ENCODE data around the gene GNB1. TPM values are rescaled to one million over a fixed set of nuclear protein-coding genes. Genes with fewer than 3 reads are reported as not detected.

Gene GNB1
- total and polyA plus RNA-seq, 9 of the 15 experiments (the other 6 are each of a cell fraction or from before 2014, with no cell fraction given), result 34.3 to 388 (median 114) TPM

DNA sequence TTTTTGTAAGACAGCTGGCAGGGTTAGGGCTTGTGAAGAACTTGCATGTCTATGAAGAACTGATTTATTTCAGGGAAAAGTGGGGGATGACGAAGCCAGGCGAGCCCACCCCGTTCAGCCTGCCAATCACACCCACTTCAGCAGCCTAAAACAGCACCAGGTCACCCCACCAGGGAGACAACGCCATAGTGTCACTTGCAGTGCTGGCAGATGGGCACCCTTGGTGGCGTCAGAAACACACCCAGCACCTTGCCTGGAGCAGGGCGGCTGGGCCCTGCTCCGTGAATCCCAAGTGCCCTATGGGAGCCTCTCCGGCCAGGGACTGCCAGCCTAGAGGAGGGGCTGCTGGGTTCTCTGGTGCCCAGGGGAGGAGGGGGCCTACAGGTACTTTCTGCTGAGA lies 107.6 kb downstream of the GNB1 start (continued):
- TF ChIP-seq, protein P1, sequence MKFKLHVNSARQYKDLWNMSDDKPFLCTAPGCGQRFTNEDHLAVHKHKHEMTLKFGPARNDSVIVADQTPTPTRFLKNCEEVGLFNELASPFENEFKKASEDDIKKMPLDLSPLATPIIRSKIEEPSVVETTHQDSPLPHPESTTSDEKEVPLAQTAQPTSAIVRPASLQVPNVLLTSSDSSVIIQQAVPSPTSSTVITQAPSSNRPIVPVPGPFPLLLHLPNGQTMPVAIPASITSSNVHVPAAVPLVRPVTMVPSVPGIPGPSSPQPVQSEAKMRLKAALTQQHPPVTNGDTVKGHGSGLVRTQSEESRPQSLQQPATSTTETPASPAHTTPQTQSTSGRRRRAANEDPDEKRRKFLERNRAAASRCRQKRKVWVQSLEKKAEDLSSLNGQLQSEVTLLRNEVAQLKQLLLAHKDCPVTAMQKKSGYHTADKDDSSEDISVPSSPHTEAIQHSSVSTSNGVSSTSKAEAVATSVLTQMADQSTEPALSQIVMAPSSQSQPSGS (CRISPR knock-in tag; IDR thresholded peaks at IDR 0.05), result no peak
- TF ChIP-seq ZNF41 (CRISPR knock-in tag; conservative IDR thresholded peaks at IDR 0.05), result no peak
- TF ChIP-seq, protein P2, sequence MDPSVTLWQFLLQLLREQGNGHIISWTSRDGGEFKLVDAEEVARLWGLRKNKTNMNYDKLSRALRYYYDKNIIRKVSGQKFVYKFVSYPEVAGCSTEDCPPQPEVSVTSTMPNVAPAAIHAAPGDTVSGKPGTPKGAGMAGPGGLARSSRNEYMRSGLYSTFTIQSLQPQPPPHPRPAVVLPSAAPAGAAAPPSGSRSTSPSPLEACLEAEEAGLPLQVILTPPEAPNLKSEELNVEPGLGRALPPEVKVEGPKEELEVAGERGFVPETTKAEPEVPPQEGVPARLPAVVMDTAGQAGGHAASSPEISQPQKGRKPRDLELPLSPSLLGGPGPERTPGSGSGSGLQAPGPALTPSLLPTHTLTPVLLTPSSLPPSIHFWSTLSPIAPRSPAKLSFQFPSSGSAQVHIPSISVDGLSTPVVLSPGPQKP (CRISPR knock-in tag; IDR thresholded peaks at IDR 0.05), result no peak
- no peak for TF ChIP-seq RBM34 (IDR thresholded peaks at IDR 0.05; ENCODE audit: borderline replicate concordance, insufficient read depth, low read length)
- no peak for TF ChIP-seq SMARCA5 (IDR thresholded peaks at IDR 0.05)
- TF ChIP-seq, protein P3, sequence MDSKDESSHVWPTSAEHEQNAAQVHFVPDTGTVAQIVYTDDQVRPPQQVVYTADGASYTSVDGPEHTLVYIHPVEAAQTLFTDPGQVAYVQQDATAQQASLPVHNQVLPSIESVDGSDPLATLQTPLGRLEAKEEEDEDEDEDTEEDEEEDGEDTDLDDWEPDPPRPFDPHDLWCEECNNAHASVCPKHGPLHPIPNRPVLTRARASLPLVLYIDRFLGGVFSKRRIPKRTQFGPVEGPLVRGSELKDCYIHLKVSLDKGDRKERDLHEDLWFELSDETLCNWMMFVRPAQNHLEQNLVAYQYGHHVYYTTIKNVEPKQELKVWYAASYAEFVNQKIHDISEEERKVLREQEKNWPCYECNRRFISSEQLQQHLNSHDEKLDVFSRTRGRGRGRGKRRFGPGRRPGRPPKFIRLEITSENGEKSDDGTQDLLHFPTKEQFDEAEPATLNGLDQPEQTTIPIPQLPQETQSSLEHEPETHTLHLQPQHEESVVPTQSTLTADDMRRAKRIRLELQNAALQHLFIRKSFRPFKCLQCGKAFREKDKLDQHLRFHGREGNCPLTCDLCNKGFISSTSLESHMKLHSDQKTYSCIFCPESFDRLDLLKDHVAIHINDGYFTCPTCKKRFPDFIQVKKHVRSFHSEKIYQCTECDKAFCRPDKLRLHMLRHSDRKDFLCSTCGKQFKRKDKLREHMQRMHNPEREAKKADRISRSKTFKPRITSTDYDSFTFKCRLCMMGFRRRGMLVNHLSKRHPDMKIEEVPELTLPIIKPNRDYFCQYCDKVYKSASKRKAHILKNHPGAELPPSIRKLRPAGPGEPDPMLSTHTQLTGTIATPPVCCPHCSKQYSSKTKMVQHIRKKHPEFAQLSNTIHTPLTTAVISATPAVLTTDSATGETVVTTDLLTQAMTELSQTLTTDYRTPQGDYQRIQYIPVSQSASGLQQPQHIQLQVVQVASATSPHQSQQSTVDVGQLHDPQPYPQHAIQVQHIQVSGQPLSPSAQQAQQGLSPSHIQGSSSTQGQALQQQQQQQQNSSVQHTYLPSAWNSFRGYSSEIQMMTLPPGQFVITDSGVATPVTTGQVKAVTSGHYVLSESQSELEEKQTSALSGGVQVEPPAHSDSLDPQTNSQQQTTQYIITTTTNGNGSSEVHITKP (IDR thresholded peaks at IDR 0.05; ENCODE audit: partially characterized antibody), result no peak
- no peak for TF ChIP-seq NFE2 (IDR thresholded peaks at IDR 0.05; ENCODE audit: low read depth)
- peak; percentile 17 for TF ChIP-seq POLR2G (IDR thresholded peaks at IDR 0.05; ENCODE audit: low read depth, low read length)
